Vagina (tissue), 2 donors: Measurements from ENCODE around the gene DCLRE1B. TPM values are rescaled to one million over a fixed set of nuclear protein-coding genes. Genes with fewer than 3 reads are reported as not detected.

Experiments used
- DNase-seq, 2 donors: peaks; one replicate each; pipeline ENCODE4 v3.0.0-alpha.2; 2017; ENCODE audit errors: extremely low spot score in 2 of 2
- H3K27ac ChIP-seq: fragments of 200-600 bp; sonication (generic); one replicate; pipeline ENCODE4 v1.5.1; 2019
- H3K27me3 ChIP-seq: fragments of 200-600 bp; sonication (generic); one replicate; pipeline ENCODE4 v1.5.1; 2019
- H3K36me3 ChIP-seq, 2 donors: fragments of 200-600 bp; sonication (generic); one replicate each; pipeline ENCODE4 v1.5.1; 2017 to 2019
- H3K4me1 ChIP-seq: fragments of 200-600 bp; sonication (generic); one replicate; pipeline ENCODE4 v1.5.1; 2019
- H3K4me3 ChIP-seq, 2 donors: fragments of 200-600 bp; sonication (generic); 1 replicate in 1 of 2; 2 replicates in 1 of 2; pipeline ENCODE4 v1.5.1; 2016 to 2019
- H3K9me3 ChIP-seq: fragments of 200-600 bp; sonication (generic); one replicate; pipeline ENCODE4 v1.5.1; 2019
- POLR2A ChIP-seq, 2 donors: fragments of 450-650 bp; IDR thresholded peaks; one replicate each; pipeline ENCODE4 v1.6.1; 2017; ENCODE audit warnings: antibody characterized with exemption in 2 of 2, mild to moderate bottlenecking in 2 of 2, moderate library complexity in 2 of 2
- POLR2AphosphoS5 ChIP-seq, 2 donors: sonication (generic); formaldehyde crosslinking; IDR thresholded peaks; one replicate each; pipeline ENCODE4 v1.9.0; 2017; ENCODE audit warnings: antibody characterized with exemption in 2 of 2, mild to moderate bottlenecking in 2 of 2, low read depth in 1 of 2; ENCODE audit not compliant: insufficient read depth in 1 of 2
- intact Hi-C: fragments of 100-400 bp; cut with DNase I; formaldehyde crosslinking; loops from one replicate; pipeline ENCODE4 v1.15.1; 2023
- total RNA-seq: library from RNA; depleted of rRNA; stranded (reverse); fragments of >200 nt; gene quantifications from one replicate; pipeline ENCODE4 v1.2.3, GENCODE V29; 2016
- TF ChIP-seq, protein P1 (sequence below), 3 experiments: fragments of 450-650 bp in 2 of 3; fragments of 200-600 bp in 1 of 3; sonication (generic) in 1 of 3; IDR thresholded peaks; one replicate each; pipeline ENCODE4 v1.5.1; 2017 to 2019; ENCODE audit warnings: antibody characterized with exemption in 3 of 3, mild to moderate bottlenecking in 2 of 3, moderate library complexity in 2 of 3

Gene DCLRE1B
- total RNA-seq, 1 donor from 2014 or later = 5.2 TPM

- Histone ChIP-seq H3K27ac (no peak overlapping the region), H3K9me3 (no peaks in the 10 kb centered on the region), H3K27me3 (no peaks in the 10 kb centered on the region), H3K36me3 (peaks cover 0 to 67% of the 10 kb centered on the region in 2 donors), H3K4me1 (no peaks in the 10 kb centered on the region), H3K4me3 (no peak overlapping the region)
- intact Hi-C loops = no loop called here
- TF ChIP-seq POLR2AphosphoS5 (IDR thresholded peaks at IDR 0.05; ENCODE audit: insufficient read depth in 1 of 2, low read depth in 1 of 2) (no peak), POLR2A (IDR thresholded peaks at IDR 0.05) (no peak)
- no peak for DNase-seq
Observed at GRCh38 chr1:113957984-113958383, 52.9 kb downstream of the DCLRE1B start.

GRCh38 chr1:113958691-113959090 is 53.6 kb downstream of the DCLRE1B start:
- peaks cover 0 to 68% of the 10 kb centered on the region in 2 donors for H3K36me3 ChIP-seq
- no peaks in the 10 kb centered on the region for H3K9me3 ChIP-seq
- intact Hi-C loops = no loop called here
- no peak overlapping the region for H3K27ac ChIP-seq
- no peaks in the 10 kb centered on the region for H3K4me1 ChIP-seq
- no peaks in the 10 kb centered on the region for H3K27me3 ChIP-seq
- no peak for TF ChIP-seq POLR2AphosphoS5 (IDR thresholded peaks at IDR 0.05; ENCODE audit: insufficient read depth in 1 of 2, low read depth in 1 of 2)
- TF ChIP-seq, protein P1, sequence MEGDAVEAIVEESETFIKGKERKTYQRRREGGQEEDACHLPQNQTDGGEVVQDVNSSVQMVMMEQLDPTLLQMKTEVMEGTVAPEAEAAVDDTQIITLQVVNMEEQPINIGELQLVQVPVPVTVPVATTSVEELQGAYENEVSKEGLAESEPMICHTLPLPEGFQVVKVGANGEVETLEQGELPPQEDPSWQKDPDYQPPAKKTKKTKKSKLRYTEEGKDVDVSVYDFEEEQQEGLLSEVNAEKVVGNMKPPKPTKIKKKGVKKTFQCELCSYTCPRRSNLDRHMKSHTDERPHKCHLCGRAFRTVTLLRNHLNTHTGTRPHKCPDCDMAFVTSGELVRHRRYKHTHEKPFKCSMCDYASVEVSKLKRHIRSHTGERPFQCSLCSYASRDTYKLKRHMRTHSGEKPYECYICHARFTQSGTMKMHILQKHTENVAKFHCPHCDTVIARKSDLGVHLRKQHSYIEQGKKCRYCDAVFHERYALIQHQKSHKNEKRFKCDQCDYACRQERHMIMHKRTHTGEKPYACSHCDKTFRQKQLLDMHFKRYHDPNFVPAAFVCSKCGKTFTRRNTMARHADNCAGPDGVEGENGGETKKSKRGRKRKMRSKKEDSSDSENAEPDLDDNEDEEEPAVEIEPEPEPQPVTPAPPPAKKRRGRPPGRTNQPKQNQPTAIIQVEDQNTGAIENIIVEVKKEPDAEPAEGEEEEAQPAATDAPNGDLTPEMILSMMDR (IDR thresholded peaks at IDR 0.05) = no peak
- no peak for TF ChIP-seq POLR2A (IDR thresholded peaks at IDR 0.05)
- DNase-seq = no peak
- H3K4me3 ChIP-seq = no peak overlapping the region

DNA sequence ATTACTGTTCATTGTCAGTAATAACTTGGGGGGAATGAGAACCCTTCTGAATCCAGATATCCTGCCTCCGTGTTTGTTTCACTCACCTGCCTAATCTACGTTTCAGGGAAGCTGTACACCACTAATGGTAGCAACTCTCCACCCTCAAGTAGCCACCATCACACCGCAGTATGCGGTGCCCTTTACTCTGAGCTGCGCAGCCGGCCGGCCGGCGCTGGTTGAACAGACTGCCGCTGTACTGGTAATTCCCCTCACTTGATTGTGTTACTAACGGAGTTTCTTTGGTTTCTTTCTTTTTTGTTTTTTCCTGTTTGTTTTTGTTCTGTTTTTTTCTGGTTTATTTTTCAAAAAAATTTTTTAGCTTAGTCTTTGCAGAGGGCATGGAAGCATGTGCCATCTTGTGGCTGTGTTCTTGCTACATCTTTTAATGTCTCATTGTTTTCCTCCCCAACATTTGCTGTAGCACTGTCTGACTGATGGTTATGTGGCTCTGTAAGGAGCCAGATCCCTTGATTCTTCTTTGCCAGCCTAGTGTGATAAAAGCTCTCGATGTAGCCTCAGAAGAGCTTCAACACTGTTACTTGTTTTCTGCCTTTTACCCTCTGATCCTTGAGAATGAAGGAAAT is 58.3 kb downstream of the DCLRE1B start:
- Histone ChIP-seq H3K27ac (no peak overlapping the region), H3K9me3 (no peaks in the 10 kb centered on the region), H3K4me1 (peaks cover 8% of the 10 kb centered on the region), H3K36me3 (peaks cover 0 to 57% of the 10 kb centered on the region in 2 donors), H3K4me3 (no peak overlapping the region), H3K27me3 (no peaks in the 10 kb centered on the region)
- intact Hi-C loops = no loop called here
- DNase-seq = no peak
- TF ChIP-seq POLR2AphosphoS5 (IDR thresholded peaks at IDR 0.05; ENCODE audit: insufficient read depth in 1 of 2, low read depth in 1 of 2) = no peak
- TF ChIP-seq, protein P1 (IDR thresholded peaks at IDR 0.05) = no peak
- no peak for TF ChIP-seq POLR2A (IDR thresholded peaks at IDR 0.05)

Other genes starting within 250 kb of the DCLRE1B start
- 4.7 TPM for gene PHTF1, start 145.8 kb upstream of the DCLRE1B start, total RNA-seq
- gene RSBN1, start 92.8 kb upstream of the DCLRE1B start, total RNA-seq = 24.1 TPM
- 7.4 TPM for gene PTPN22, start 33.6 kb upstream of the DCLRE1B start, total RNA-seq
- 2.9 TPM for gene BCL2L15, start 17.7 kb upstream of the DCLRE1B start, total RNA-seq
- 6.9 TPM for gene AP4B1, start 527 bp upstream of the DCLRE1B start, total RNA-seq
- gene HIPK1, start 24.0 kb downstream of the DCLRE1B start, total RNA-seq = 52.3 TPM
- gene OLFML3, start 74.1 kb downstream of the DCLRE1B start, total RNA-seq = 108 TPM
- not detected for gene SYT6, start 248.5 kb downstream of the DCLRE1B start, total RNA-seq